ENCODE measurements around the gene CBX8. TPM values are rescaled to one million over a fixed set of nuclear protein-coding genes. Genes with fewer than 3 reads are reported as not detected.

CBX8 gene
- total RNA-seq, 1 donor from 2014 or later = 5.8 TPM

GRCh38 chr17:79839356-79840268, 42.7 kb upstream of the CBX8 start, which contains the start of gene CBX4:
Gene CBX4 (minus strand): TSS chr17:79839440. CDS start chr17:79839251, 189 bp downstream.
- intact Hi-C loops (cut with DNase I) = no loop called here
- Histone ChIP-seq H3K36me3 (peaks cover 9% of the 10 kb centered on the region), H3K9me3 (no peaks in the 10 kb centered on the region), H3K4me1 (peaks cover 75% of the 10 kb centered on the region), H3K4me3 (peak within 1 kb of the TSS; percentile 70), H3K27me3 (ENCODE audit: low read depth) (peaks cover 40% of the 10 kb centered on the region), H3K27ac (peak within 1 kb of the TSS; percentile 93)
- TF ChIP-seq, protein P1, sequence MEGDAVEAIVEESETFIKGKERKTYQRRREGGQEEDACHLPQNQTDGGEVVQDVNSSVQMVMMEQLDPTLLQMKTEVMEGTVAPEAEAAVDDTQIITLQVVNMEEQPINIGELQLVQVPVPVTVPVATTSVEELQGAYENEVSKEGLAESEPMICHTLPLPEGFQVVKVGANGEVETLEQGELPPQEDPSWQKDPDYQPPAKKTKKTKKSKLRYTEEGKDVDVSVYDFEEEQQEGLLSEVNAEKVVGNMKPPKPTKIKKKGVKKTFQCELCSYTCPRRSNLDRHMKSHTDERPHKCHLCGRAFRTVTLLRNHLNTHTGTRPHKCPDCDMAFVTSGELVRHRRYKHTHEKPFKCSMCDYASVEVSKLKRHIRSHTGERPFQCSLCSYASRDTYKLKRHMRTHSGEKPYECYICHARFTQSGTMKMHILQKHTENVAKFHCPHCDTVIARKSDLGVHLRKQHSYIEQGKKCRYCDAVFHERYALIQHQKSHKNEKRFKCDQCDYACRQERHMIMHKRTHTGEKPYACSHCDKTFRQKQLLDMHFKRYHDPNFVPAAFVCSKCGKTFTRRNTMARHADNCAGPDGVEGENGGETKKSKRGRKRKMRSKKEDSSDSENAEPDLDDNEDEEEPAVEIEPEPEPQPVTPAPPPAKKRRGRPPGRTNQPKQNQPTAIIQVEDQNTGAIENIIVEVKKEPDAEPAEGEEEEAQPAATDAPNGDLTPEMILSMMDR (IDR thresholded peaks at IDR 0.05) = peak; percentile 81
- DNase-seq (peak; percentile 97), ATAC-seq (peak; percentile 82 to 89)

- peaks cover 67% of the 10 kb centered on the region for H3K4me1 ChIP-seq
- TF ChIP-seq, protein P1 (IDR thresholded peaks at IDR 0.05) = no peak
- H3K9me3 ChIP-seq = no peaks in the 10 kb centered on the region
- intact Hi-C loops (cut with DNase I) = no loop called here
- DNase-seq (peak; percentile 70), ATAC-seq (peak in 1 of 2 donors; percentile 1)
- peaks cover 40% of the 10 kb centered on the region for H3K27me3 ChIP-seq (ENCODE audit: low read depth)
- H3K36me3 ChIP-seq = peaks cover 16% of the 10 kb centered on the region
- peak overlapping the region; percentile 93 for H3K27ac ChIP-seq
- H3K4me3 ChIP-seq = peak overlapping the region; percentile 70
These were observed 41.8 kb upstream of the CBX8 start for GRCh38 chr17:79838522-79839274.

GRCh38 chr17:79837888-79838521, 41.1 kb upstream of the CBX8 start:
- H3K36me3 ChIP-seq = peaks cover 22% of the 10 kb centered on the region
- TF ChIP-seq, protein P1 (IDR thresholded peaks at IDR 0.05) = peak; percentile 18
- H3K9me3 ChIP-seq = no peaks in the 10 kb centered on the region
- peaks cover 35% of the 10 kb centered on the region for H3K27me3 ChIP-seq (ENCODE audit: low read depth)
- peak overlapping the region; percentile 93 for H3K27ac ChIP-seq
- intact Hi-C loops (cut with DNase I) = no loop called here
- no peak for DNase-seq
- peak overlapping the region; percentile 70 for H3K4me3 ChIP-seq
- H3K4me1 ChIP-seq = peaks cover 67% of the 10 kb centered on the region
- no peak for ATAC-seq

DNA sequence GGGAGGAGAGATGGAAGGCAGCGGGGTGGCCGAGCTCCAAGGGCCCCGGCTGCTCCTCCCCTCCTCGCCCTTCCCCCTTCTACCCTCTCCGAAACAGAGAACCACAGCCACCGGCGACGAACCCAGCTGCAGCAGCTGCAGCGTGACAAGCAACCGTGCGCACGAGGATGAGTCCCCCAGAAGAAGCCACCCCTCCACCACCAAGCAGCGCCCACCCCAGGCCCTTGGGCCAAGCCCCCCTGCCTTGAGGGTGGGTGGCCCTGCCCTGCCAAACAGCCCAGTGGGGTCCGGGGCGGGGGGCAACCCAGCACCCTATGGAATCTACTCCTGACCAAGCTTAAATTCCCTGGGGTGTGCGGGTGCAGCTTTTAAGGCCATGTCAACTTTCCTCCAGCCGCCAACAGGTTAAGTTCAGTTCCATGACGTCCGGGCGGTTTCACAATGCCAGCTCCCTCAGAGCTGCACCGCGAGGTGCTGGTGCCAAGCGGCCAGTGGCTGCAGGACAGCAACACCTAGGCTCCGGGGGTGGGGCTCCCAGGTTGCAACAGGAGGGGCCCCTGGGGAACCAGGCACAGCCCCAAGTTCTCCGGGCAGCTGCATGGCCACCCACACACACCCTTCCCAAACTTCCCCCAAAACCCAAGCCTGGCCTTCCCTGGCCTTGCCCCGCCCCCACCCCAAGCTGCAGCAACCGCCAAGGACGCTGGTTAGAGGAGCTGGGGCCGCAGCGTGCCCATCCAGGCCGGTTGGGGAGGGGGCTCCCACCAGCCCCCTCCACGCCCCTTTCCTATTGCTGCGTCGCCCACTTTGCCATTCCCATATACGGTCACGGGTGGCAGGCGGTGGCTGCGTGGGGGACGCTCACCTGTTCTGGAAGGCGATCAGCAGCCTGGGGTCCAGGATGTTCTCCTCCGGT, 40.4 kb upstream of the CBX8 start:
- Histone ChIP-seq H3K36me3 (peaks cover 22% of the 10 kb centered on the region), H3K9me3 (no peaks in the 10 kb centered on the region), H3K4me3 (peak overlapping the region; percentile 70), H3K4me1 (peaks cover 67% of the 10 kb centered on the region), H3K27me3 (ENCODE audit: low read depth) (peaks cover 27% of the 10 kb centered on the region), H3K27ac (peak overlapping the region; percentile 93)
- peak; percentile 94 for DNase-seq
- TF ChIP-seq, protein P1 (IDR thresholded peaks at IDR 0.05) = peak; percentile 34
- ATAC-seq = peak; percentile 67 to 75
- intact Hi-C loops (cut with DNase I) = no loop called here
